IMR-90 (cell line): ENCODE measurements around the gene CCDC69.

Experiments used
- BHLHE40 ChIP-seq: fragments of 150-350 bp; IDR thresholded peaks from 2 replicates; pipeline ENCODE4 v1.6.1; 2016; ENCODE audit warnings: mild to moderate bottlenecking, low read depth, low read length
- MAZ ChIP-seq: IDR thresholded peaks from 2 replicates; pipeline ENCODE4 v1.6.1; 2012; ENCODE audit warnings: low read depth, mild to moderate bottlenecking, low read length, improper control_type of control experiment, moderate library complexity, borderline replicate concordance
- POLR2A ChIP-seq: IDR thresholded peaks from 2 replicates; pipeline ENCODE4 v1.6.1; 2012; ENCODE audit warnings: mild to moderate bottlenecking, low read depth, low read length
- TF ChIP-seq, protein P1 (sequence below): conservative IDR thresholded peaks from 2 replicates; pipeline ENCODE4 v1.5.1; 2012; ENCODE audit warnings: mild to moderate bottlenecking, low read depth, low read length, improper control_type of control experiment
- TF ChIP-seq, protein P2 (sequence below): fragments of 150-350 bp; IDR thresholded peaks from 2 replicates; pipeline ENCODE4 v1.6.1; 2017; ENCODE audit warnings: mild to moderate bottlenecking, antibody characterized with exemption, low read length, low read depth

DNA sequence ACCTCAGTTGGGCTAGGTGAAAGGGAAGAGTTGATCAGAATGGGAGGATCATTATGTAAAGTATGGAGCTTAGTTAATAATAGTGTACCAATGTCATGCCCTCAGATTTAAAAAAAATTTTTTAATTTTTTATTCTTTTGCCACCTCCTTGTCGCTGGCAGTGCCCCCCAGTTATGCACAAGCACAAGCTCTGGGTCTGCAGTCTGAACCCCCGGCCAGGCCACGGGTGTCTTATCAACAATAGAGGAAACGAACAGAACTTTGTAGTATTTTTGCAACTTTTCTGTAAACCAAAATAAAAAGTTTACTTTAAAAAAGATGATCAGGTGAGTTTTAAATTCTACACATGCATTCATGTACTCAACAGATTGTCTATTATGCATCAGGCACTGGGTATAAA lies 27.7 kb upstream of the CCDC69 start:
- TF ChIP-seq MAZ (no peak), POLR2A (no peak), BHLHE40 (no peak)
- TF ChIP-seq, protein P1, sequence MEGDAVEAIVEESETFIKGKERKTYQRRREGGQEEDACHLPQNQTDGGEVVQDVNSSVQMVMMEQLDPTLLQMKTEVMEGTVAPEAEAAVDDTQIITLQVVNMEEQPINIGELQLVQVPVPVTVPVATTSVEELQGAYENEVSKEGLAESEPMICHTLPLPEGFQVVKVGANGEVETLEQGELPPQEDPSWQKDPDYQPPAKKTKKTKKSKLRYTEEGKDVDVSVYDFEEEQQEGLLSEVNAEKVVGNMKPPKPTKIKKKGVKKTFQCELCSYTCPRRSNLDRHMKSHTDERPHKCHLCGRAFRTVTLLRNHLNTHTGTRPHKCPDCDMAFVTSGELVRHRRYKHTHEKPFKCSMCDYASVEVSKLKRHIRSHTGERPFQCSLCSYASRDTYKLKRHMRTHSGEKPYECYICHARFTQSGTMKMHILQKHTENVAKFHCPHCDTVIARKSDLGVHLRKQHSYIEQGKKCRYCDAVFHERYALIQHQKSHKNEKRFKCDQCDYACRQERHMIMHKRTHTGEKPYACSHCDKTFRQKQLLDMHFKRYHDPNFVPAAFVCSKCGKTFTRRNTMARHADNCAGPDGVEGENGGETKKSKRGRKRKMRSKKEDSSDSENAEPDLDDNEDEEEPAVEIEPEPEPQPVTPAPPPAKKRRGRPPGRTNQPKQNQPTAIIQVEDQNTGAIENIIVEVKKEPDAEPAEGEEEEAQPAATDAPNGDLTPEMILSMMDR: no peak
- TF ChIP-seq, protein P2, sequence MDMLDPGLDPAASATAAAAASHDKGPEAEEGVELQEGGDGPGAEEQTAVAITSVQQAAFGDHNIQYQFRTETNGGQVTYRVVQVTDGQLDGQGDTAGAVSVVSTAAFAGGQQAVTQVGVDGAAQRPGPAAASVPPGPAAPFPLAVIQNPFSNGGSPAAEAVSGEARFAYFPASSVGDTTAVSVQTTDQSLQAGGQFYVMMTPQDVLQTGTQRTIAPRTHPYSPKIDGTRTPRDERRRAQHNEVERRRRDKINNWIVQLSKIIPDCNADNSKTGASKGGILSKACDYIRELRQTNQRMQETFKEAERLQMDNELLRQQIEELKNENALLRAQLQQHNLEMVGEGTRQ: no peak
